ENCODE data around the gene KRT84. TPM values are rescaled to one million over a fixed set of nuclear protein-coding genes. Genes with fewer than 3 reads are reported as not detected.

KRT84 gene
- total and polyA plus RNA-seq, 4 donors: not detected

- Histone ChIP-seq H3K27me3 (ENCODE audit: control insufficient read depth in 3 of 3, insufficient read depth in 3 of 3, low read length in 2 of 3) (no peaks in the 10 kb centered on the region), H3K36me3 (ENCODE audit: control insufficient read depth in 4 of 4, insufficient read depth in 4 of 4, low read length in 4 of 4) (no peaks in the 10 kb centered on the region), H3K27ac (ENCODE audit: low read depth in 1 of 2, low read length in 1 of 2) (no peak overlapping the region), H3K9me3 (ENCODE audit: control insufficient read depth in 4 of 4, insufficient read depth in 3 of 4, low read length in 3 of 4) (no peaks in the 10 kb centered on the region), H3K4me1 (ENCODE audit: control insufficient read depth in 5 of 5, insufficient read depth in 5 of 5, low read length in 5 of 5) (peaks cover 0 to 9% (median 3%) of the 10 kb centered on the region in 5 donors), H3K9ac (ENCODE audit: insufficient read depth in 1 of 2, low read length in 2 of 2) (no peak overlapping the region), H3K4me3 (no peak overlapping the region)
- no peak for ATAC-seq (ENCODE audit: insufficient read depth, low FRiP score)
- DNase-seq: no peak
- TF ChIP-seq CTCF (IDR thresholded peaks at IDR 0.05; ENCODE audit: control extremely low read depth, extremely low read depth): no peak
- 89 to 94% methylated on average over 4 of the region's 4 CpGs for WGBS, 2 donors
Measured at GRCh38 chr12:52418576-52419110, 33.2 kb upstream of the KRT84 start.

GRCh38 chr12:52417740-52418139 is 32.3 kb upstream of the KRT84 start:
- Histone ChIP-seq H3K4me1 (ENCODE audit: control insufficient read depth in 5 of 5, insufficient read depth in 5 of 5, low read length in 5 of 5) (peaks cover 0 to 7% (median 0%) of the 10 kb centered on the region in 5 donors), H3K9ac (ENCODE audit: insufficient read depth in 1 of 2, low read length in 2 of 2) (no peak overlapping the region), H3K27ac (ENCODE audit: low read depth in 1 of 2, low read length in 1 of 2) (no peak overlapping the region), H3K36me3 (ENCODE audit: control insufficient read depth in 4 of 4, insufficient read depth in 4 of 4, low read length in 4 of 4) (no peaks in the 10 kb centered on the region), H3K9me3 (ENCODE audit: control insufficient read depth in 4 of 4, insufficient read depth in 3 of 4, low read length in 3 of 4) (no peaks in the 10 kb centered on the region), H3K27me3 (ENCODE audit: control insufficient read depth in 3 of 3, insufficient read depth in 3 of 3, low read length in 2 of 3) (no peaks in the 10 kb centered on the region), H3K4me3 (no peak overlapping the region)
- no peak for ATAC-seq (ENCODE audit: insufficient read depth, low FRiP score)
- 61 to 87% methylated on average over 2 of the region's 2 CpGs for WGBS, 2 donors
- no peak for DNase-seq
- no peak for TF ChIP-seq CTCF (IDR thresholded peaks at IDR 0.05; ENCODE audit: control extremely low read depth, extremely low read depth)

GRCh38 chr12:52416795-52417194 is 31.3 kb upstream of the KRT84 start:
- Histone ChIP-seq H3K27me3 (ENCODE audit: control insufficient read depth in 3 of 3, insufficient read depth in 3 of 3, low read length in 2 of 3) (no peaks in the 10 kb centered on the region), H3K4me3 (no peak overlapping the region), H3K36me3 (ENCODE audit: control insufficient read depth in 4 of 4, insufficient read depth in 4 of 4, low read length in 4 of 4) (no peaks in the 10 kb centered on the region), H3K27ac (ENCODE audit: low read depth in 1 of 2, low read length in 1 of 2) (no peak overlapping the region), H3K9me3 (ENCODE audit: control insufficient read depth in 4 of 4, insufficient read depth in 3 of 4, low read length in 3 of 4) (no peaks in the 10 kb centered on the region), H3K9ac (ENCODE audit: insufficient read depth in 1 of 2, low read length in 2 of 2) (no peak overlapping the region), H3K4me1 (ENCODE audit: control insufficient read depth in 5 of 5, insufficient read depth in 5 of 5, low read length in 5 of 5) (peaks cover 0 to 7% (median 0%) of the 10 kb centered on the region in 5 donors)
- TF ChIP-seq CTCF (IDR thresholded peaks at IDR 0.05; ENCODE audit: control extremely low read depth, extremely low read depth): no peak
- ATAC-seq (ENCODE audit: insufficient read depth, low FRiP score): no peak
- WGBS, 2 donors: 87 to 90% methylated on average over 1 of the region's 1 CpG
- DNase-seq: no peak
